SK-N-SH (cell line): ENCODE data around the gene INO80C.

Experiments used
- CTCF ChIP-seq: fragments of 200-600 bp; sonication (generic); IDR thresholded peaks from 2 replicates; pipeline ENCODE4 v1.6.1; 2017; ENCODE audit warnings: antibody characterized with exemption, mild to moderate bottlenecking, moderate library complexity
- GABPA ChIP-seq: IDR thresholded peaks from 2 replicates; pipeline ENCODE4 v1.4.0; 2012; ENCODE audit warnings: low read depth, mild to moderate bottlenecking
- GATA2 ChIP-seq: sonication (generic); formaldehyde crosslinking; IDR thresholded peaks from 2 replicates; pipeline ENCODE4 v1.5.0; 2020; ENCODE audit warnings: mild to moderate bottlenecking, missing genetic modification reagents
- JUND ChIP-seq: IDR thresholded peaks from 2 replicates; pipeline ENCODE4 v1.4.0; 2012
- MAX ChIP-seq: IDR thresholded peaks from 2 replicates; pipeline ENCODE4 v1.4.0; 2012; ENCODE audit warnings: low read depth
- NFIC ChIP-seq: IDR thresholded peaks from 2 replicates; pipeline ENCODE4 v1.4.0; 2012; ENCODE audit warnings: borderline replicate concordance
- RCOR1 ChIP-seq: fragments of 150-350 bp; IDR thresholded peaks from 2 replicates; pipeline ENCODE4 v1.6.1; 2017; ENCODE audit warnings: antibody characterized with exemption, low read length
- REST ChIP-seq: IDR thresholded peaks from 2 replicates; pipeline ENCODE4 v1.6.1; 2012; ENCODE audit warnings: mild to moderate bottlenecking, low read depth, low read length, moderate library complexity
- USF2 ChIP-seq: fragments of 150-350 bp; IDR thresholded peaks from 2 replicates; pipeline ENCODE4 v1.6.1; 2017; ENCODE audit warnings: antibody characterized with exemption, low read length, low read depth, borderline replicate concordance
- YY1 ChIP-seq: IDR thresholded peaks from 2 replicates; pipeline ENCODE4 v1.4.0; 2012; ENCODE audit warnings: low read depth, mild to moderate bottlenecking

- no peak for TF ChIP-seq MAX
- no peak for TF ChIP-seq CTCF
- no peak for TF ChIP-seq RCOR1
- no peak for TF ChIP-seq GATA2 (CRISPR knock-in tag)
- TF ChIP-seq NFIC, result no peak
- TF ChIP-seq REST, result no peak
- TF ChIP-seq GABPA, result no peak
- no peak for TF ChIP-seq YY1
- TF ChIP-seq JUND, result no peak
- no peak for TF ChIP-seq USF2
Observed at GRCh38 chr18:35522130-35522959, 24.6 kb upstream of the INO80C start.
